Measurements from ENCODE around the gene ZNF668. TPM values are rescaled to one million over a fixed set of nuclear protein-coding genes. Genes with fewer than 3 reads are reported as not detected.

Gene ZNF668
- total and polyA plus RNA-seq, 10 donors: 6.2 to 12.5 (median 9.1) TPM

DNA sequence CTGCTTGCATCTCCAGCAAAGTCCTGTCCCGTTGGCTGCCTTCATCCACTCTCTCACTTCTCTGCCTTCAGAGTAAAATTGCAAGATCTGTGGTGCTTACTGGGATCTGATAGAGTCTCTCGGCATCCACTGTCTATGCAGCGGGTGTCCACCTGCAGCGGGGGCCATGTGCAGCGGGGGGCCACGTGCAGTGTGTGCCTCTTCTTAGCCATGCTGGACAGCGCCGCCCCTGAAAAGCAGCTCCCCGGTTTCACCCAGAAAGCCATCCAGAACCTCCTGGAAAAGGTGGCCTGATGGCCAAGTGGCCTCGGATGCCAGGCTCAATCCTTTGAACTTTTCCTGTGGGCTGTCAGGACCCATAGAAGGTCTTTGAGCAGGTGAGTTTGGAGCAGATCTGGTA is 31.2 kb downstream of the ZNF668 start:
- Histone ChIP-seq H3K4me3 (no peak overlapping the region), H3K27me3 (replicated peaks in 1 of 7) (no peaks in the 10 kb centered on the region), H3K4me1 (no peaks in the 10 kb centered on the region), H3K9me3 (no peaks in the 10 kb centered on the region), H3K36me3 (peaks cover 0 to 67% (median 49%) of the 10 kb centered on the region in 6 donors), H3K27ac (no peak overlapping the region)
- DNase-seq: no peak
- 90 to 97% (median 94%) methylated on average over 4 to 10 of the region's 10 CpGs for WGBS, 5 donors
- TF ChIP-seq POLR2A (IDR thresholded peaks at IDR 0.05) (no peak), POLR2AphosphoS5 (IDR thresholded peaks at IDR 0.05) (peak in 1 of 3 donors; percentile 54)
- TF ChIP-seq, protein P1, sequence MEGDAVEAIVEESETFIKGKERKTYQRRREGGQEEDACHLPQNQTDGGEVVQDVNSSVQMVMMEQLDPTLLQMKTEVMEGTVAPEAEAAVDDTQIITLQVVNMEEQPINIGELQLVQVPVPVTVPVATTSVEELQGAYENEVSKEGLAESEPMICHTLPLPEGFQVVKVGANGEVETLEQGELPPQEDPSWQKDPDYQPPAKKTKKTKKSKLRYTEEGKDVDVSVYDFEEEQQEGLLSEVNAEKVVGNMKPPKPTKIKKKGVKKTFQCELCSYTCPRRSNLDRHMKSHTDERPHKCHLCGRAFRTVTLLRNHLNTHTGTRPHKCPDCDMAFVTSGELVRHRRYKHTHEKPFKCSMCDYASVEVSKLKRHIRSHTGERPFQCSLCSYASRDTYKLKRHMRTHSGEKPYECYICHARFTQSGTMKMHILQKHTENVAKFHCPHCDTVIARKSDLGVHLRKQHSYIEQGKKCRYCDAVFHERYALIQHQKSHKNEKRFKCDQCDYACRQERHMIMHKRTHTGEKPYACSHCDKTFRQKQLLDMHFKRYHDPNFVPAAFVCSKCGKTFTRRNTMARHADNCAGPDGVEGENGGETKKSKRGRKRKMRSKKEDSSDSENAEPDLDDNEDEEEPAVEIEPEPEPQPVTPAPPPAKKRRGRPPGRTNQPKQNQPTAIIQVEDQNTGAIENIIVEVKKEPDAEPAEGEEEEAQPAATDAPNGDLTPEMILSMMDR (IDR thresholded peaks at IDR 0.05 in 8 of 11, conservative IDR thresholded peaks at IDR 0.05 in 3 of 11): no peak
- intact Hi-C loops (cut with DNase I; ENCODE audit: low total_unique reads): no loop called here

DNA sequence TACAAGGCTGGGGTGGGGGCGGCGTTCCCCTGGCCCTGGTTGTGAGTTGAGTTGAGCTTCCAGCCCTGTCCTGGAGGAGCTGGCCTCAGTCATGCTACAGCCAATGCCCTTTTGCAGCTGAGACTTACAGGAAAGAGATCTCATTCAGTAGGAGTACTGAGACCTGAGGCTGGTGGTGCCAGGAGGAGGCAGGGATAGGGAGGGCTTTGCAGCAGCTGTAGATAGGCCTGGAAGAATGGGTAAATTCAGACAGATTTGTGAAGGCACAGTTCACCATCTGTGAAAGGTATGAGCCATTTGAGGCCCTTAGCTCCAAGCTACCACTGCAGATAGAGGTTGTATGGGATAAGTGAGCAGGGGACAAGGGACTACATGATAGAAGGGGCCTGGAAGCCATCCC is 35.0 kb downstream of the ZNF668 start:
- DNase-seq: no peak
- Histone ChIP-seq H3K27me3 (replicated peaks in 1 of 7) (no peaks in the 10 kb centered on the region), H3K27ac (no peak overlapping the region), H3K36me3 (peaks cover 0 to 97% (median 68%) of the 10 kb centered on the region in 6 donors), H3K9me3 (no peaks in the 10 kb centered on the region), H3K4me3 (no peak overlapping the region), H3K4me1 (peaks cover 13 to 32% (median 25%) of the 10 kb centered on the region in 6 donors)
- TF ChIP-seq POLR2A (IDR thresholded peaks at IDR 0.05) (no peak), POLR2AphosphoS5 (IDR thresholded peaks at IDR 0.05) (no peak)
- TF ChIP-seq, protein P1 (IDR thresholded peaks at IDR 0.05 in 8 of 11, conservative IDR thresholded peaks at IDR 0.05 in 3 of 11): no peak
- intact Hi-C loops (cut with DNase I; ENCODE audit: low total_unique reads): no loop called here
- 98 to 100% (median 100%) methylated on average over 2 of the region's 2 CpGs; no CpG with 5 or more reads in 1 of the 5 donors for WGBS, 5 donors

DNA sequence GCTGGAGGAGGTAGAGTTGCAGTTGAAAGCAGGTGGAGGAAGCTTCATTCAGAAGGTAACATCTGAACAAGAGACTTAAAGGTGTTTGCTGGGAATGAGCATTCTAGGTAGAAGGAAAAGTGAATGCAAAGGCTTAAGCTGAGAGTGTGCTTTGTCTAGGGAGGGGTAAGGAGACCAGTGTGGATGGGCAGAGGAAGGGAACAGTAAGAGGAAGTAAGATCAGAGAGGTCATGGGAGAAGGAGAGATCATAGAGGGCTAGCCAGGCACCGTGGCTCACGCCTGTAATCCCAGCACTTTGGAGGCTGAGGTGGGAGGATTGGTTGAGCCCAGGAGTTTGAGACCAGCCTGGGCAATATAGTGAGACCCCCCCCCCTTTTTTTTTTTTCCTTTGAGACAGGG is 37.3 kb downstream of the ZNF668 start:
- DNase-seq: no peak
- Histone ChIP-seq H3K4me1 (peaks cover 17 to 45% (median 34%) of the 10 kb centered on the region in 6 donors), H3K27ac (no peak overlapping the region), H3K9me3 (no peaks in the 10 kb centered on the region), H3K27me3 (replicated peaks in 1 of 7) (no peaks in the 10 kb centered on the region), H3K4me3 (no peak overlapping the region), H3K36me3 (peaks cover 0 to 74% (median 52%) of the 10 kb centered on the region in 6 donors)
- TF ChIP-seq POLR2AphosphoS5 (IDR thresholded peaks at IDR 0.05) (no peak), POLR2A (IDR thresholded peaks at IDR 0.05) (no peak)
- TF ChIP-seq, protein P1 (IDR thresholded peaks at IDR 0.05 in 8 of 11, conservative IDR thresholded peaks at IDR 0.05 in 3 of 11): no peak
- intact Hi-C loops (cut with DNase I; ENCODE audit: low total_unique reads): no loop called here
- WGBS, 5 donors: 18 to 44% (median 37%) methylated on average over 2 of the region's 2 CpGs

DNA sequence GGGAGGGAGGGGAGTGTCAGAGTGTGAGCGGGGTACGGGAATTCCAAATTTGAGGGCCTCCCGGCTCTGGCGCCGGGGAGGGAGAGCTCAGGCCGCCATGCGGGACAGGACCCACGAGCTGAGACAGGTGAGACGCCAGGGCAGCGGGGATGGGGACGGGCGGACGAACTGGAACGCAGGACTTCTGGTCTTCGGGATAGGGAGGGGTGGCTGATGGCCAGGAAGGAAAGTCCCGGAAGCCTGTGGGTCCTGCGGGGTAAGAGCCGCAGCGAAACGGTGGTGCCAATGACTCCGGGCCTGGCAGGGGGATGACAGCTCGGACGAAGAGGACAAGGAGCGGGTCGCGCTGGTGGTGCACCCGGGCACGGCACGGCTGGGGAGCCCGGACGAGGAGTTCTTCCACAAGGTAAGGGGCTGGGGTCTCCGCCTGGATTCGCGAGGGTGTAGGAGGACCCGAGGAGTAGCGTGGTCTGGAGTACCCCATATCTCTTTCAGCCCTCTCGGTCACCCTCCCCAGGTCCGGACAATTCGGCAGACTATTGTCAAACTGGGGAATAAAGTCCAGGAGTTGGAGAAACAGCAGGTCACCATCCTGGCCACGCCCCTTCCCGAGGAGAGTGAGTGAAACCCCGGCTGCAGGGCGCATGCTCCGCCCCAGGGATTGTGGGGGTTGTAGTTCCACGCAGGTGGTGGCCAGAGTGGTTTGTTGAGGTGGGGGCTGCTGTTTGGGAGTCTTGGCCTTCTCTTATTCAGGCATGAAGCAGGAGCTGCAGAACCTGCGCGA is 40.1 kb downstream of the ZNF668 start:
- Histone ChIP-seq H3K9me3 (no peaks in the 10 kb centered on the region), H3K4me3 (peak overlapping the region; percentile 74 to 100 (median 98)), H3K27me3 (replicated peaks in 1 of 7) (no peaks in the 10 kb centered on the region), H3K36me3 (peaks cover 0 to 47% (median 29%) of the 10 kb centered on the region in 6 donors), H3K27ac (peak overlapping the region; percentile 94 to 99 (median 97)), H3K4me1 (peaks cover 17 to 52% (median 34%) of the 10 kb centered on the region in 6 donors)
- TF ChIP-seq, protein P1 (IDR thresholded peaks at IDR 0.05 in 8 of 11, conservative IDR thresholded peaks at IDR 0.05 in 3 of 11): peak in 1 of 11 experiments; percentile 7
- TF ChIP-seq POLR2AphosphoS5 (IDR thresholded peaks at IDR 0.05) (peak; percentile 75 to 88 (median 83)), POLR2A (IDR thresholded peaks at IDR 0.05) (no peak)
- intact Hi-C loops (cut with DNase I; ENCODE audit: low total_unique reads): loop anchor here (2.0 kb wide), 1 partner anchor 41 kb away; the partner anchor contains the start of genes ZNF646 and ZNF668
- DNase-seq: peak; percentile 97
- 0 to 2% (median 1%) methylated on average over 37 to 47 of the region's 47 CpGs for WGBS, 5 donors

Data from spleen (tissue), 11 donors.